HEK293T (cell line): Measurements from ENCODE around the gene ELAPOR1.

ENCODE experiments used
- BHLHE40 ChIP-seq: fragments of 450-650 bp; IDR thresholded peaks from 2 replicates; pipeline ENCODE4 v1.6.1; 2016; ENCODE audit warnings: mild to moderate bottlenecking, moderate library complexity, borderline replicate concordance
- CTBP1 ChIP-seq: fragments of 450-650 bp; IDR thresholded peaks from 2 replicates; pipeline ENCODE4 v1.6.1; 2016; ENCODE audit warnings: borderline replicate concordance
- ELF4 ChIP-seq: fragments of 450-650 bp; IDR thresholded peaks from 2 replicates; pipeline ENCODE4 v1.6.1; 2017; ENCODE audit warnings: antibody characterized with exemption
- HDGF ChIP-seq: fragments of 450-650 bp; IDR thresholded peaks from 2 replicates; pipeline ENCODE4 v1.6.1; 2017; ENCODE audit warnings: antibody characterized with exemption, borderline replicate concordance
- LEF1 ChIP-seq: fragments of 450-650 bp; IDR thresholded peaks from 2 replicates; pipeline ENCODE4 v1.6.1; 2017; ENCODE audit warnings: mild to moderate bottlenecking, borderline replicate concordance
- NFRKB ChIP-seq: fragments of 450-650 bp; IDR thresholded peaks from 2 replicates; pipeline ENCODE4 v1.6.1; 2016; ENCODE audit warnings: mild to moderate bottlenecking, moderate library complexity
- SP1 ChIP-seq: fragments of 450-650 bp; IDR thresholded peaks from 2 replicates; pipeline ENCODE4 v1.6.1; 2017
- SUZ12 ChIP-seq: fragments of 450-650 bp; IDR thresholded peaks from 2 replicates; pipeline ENCODE4 v1.6.1; 2016; ENCODE audit warnings: mild to moderate bottlenecking

DNA sequence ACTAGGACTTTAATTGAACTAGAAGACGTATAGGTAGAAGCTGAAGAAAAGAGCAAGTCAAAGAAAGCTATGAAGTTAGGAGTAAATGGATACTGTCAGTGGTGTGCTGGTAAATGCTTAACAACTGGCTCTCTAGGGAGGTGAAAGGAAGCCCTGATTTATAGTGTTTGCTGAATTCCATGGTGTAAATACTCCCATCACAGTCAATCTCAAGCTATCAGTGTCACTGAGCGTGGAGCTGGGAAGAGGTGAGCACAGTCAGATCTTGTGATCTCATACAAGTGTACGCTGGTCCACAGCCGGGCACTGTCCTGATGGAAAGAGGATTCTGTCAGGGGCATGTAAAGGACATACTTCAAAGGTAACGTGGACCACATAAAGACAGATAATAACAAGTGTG lies 28.3 kb downstream of the ELAPOR1 start:
- no peak for TF ChIP-seq BHLHE40
- no peak for TF ChIP-seq CTBP1
- TF ChIP-seq HDGF: no peak
- TF ChIP-seq SUZ12: no peak
- no peak for TF ChIP-seq SP1
- no peak for TF ChIP-seq ELF4
- no peak for TF ChIP-seq NFRKB
- no peak for TF ChIP-seq LEF1
